SJCRH30 (cell line): ENCODE measurements around the gene VARS2. TPM values are rescaled to one million over a fixed set of nuclear protein-coding genes. Genes with fewer than 3 reads are reported as not detected.
"Not testable (repeated sequence)": the region's sequence is repeated elsewhere in the genome, so short reads cannot be mapped to it uniquely, and the experiment has no call there.

ENCODE experiments used
- DNase-seq, 2 experiments: peaks; one replicate each; pipeline ENCODE4 v3.0.0-alpha.2; 2015 to 2020
- H3K27ac ChIP-seq: fragments of 250-450 bp; sonication (Bioruptor Pico); 2 replicates; pipeline ENCODE4 v1.5.1; 2020; ENCODE audit warnings: mild to moderate bottlenecking, moderate library complexity
- H3K27me3 ChIP-seq: fragments of 250-450 bp; sonication (Bioruptor Pico); 2 replicates; pipeline ENCODE4 v1.5.1; 2020; ENCODE audit warnings: mild to moderate bottlenecking, moderate library complexity
- H3K36me3 ChIP-seq: fragments of 250-450 bp; sonication (Bioruptor Pico); 2 replicates; pipeline ENCODE4 v1.5.1; 2020; ENCODE audit warnings: mild to moderate bottlenecking, moderate library complexity
- H3K4me1 ChIP-seq: fragments of 250-450 bp; sonication (Bioruptor Pico); 2 replicates; pipeline ENCODE4 v1.5.1; 2020; ENCODE audit warnings: mild to moderate bottlenecking, moderate library complexity
- H3K4me3 ChIP-seq: fragments of 250-450 bp; sonication (Bioruptor Pico); 2 replicates; pipeline ENCODE4 v1.5.1; 2020; ENCODE audit warnings: mild to moderate bottlenecking, moderate library complexity
- H3K9me3 ChIP-seq: fragments of 250-450 bp; sonication (Bioruptor Pico); replicated peaks from 2 replicates; pipeline ENCODE4 v1.5.1; 2020; ENCODE audit warnings: mild to moderate bottlenecking, moderate library complexity
- total RNA-seq: library from RNA; depleted of rRNA; stranded (reverse); fragments of >200 nt; shearing (Covaris generic); gene quantifications from 2 replicates; pipeline ENCODE4 v1.2.3, GENCODE V29; 2014

VARS2 gene
- total RNA-seq, 1 experiment from 2014 or later = 21.3 TPM

DNA sequence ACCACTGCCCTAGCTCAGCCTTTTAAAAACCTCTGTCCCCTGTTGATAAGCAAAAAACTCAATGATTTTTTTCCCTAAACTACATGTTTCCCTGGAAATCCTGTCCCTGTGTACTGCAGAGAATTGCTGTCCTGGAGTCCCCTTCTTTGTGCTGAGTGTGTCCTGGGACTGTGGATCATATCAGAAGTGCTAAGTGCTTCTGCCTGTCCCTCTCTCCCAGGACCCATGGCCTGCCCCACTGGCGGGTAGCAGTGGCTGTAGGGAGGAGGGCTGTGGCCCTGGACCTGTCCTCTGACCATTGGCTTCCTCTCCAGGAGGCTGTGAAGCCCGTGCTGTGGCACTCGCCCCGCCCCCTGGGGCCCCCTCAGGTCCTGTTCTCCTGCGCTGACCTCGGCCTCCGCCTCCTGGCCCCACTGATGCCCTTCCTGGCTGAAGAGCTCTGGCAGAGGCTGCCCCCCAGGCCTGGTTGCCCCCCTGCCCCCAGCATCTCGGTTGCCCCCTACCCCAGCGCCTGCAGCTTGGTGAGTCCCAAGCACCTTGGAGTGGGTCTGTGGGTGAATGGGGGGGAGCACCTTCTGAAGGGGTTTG, 10.1 kb downstream of the VARS2 start:
- not testable (repeated sequence) for H3K27me3 ChIP-seq, DNase-seq, H3K9me3 ChIP-seq, H3K4me1 ChIP-seq, H3K4me3 ChIP-seq, H3K27ac ChIP-seq
- H3K36me3 ChIP-seq = peaks cover 22% of the 10 kb centered on the region

DNA sequence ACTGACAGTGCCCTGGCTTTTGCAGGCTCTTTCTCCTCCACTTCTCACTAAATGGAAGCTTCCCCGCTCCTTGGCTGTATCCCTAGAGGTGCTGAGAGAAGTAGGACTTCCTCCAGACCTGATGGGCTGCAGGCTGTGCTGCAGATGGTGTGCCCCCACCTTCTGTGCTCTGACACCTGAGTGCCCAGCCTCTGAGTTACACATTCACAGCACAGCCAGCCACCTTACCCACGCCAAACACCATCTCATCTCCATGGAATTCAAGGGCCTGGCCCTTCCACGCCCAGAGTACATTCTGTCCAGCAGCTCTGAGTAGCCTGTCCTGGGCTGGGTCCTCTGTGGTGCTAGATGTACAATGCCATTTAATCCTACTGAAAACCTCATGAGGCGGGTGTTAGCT, 12.6 kb downstream of the VARS2 start:
- H3K27ac ChIP-seq = no peak overlapping the region
- H3K9me3 ChIP-seq = no peaks in the 10 kb centered on the region
- H3K27me3 ChIP-seq = no peaks in the 10 kb centered on the region
- DNase-seq = no peak
- H3K36me3 ChIP-seq = peaks cover 13% of the 10 kb centered on the region
- H3K4me1 ChIP-seq = no peaks in the 10 kb centered on the region
- H3K4me3 ChIP-seq = no peak overlapping the region

DNA sequence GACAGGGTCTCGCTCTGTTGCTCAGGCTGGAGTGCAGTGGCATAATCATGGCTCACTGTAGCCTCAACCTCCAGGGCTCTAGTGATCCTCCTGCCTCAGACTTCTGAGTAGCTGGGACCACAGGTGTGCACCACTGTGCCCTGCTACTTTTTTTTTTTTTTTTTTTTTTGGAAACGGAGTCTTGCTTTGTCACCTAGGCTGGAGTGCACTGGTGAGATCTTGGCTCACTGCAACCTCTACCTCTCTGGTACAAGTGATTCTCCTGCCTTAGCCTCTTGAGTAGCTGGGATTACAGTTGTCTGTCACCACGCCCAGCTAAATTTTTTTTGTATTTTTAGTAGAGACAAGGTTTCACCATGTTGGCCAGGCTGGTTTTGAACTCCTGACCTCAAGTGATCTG, 13.0 kb downstream of the VARS2 start:
- not testable (repeated sequence) for H3K9me3 ChIP-seq, H3K27ac ChIP-seq, H3K4me1 ChIP-seq, H3K27me3 ChIP-seq, DNase-seq, H3K4me3 ChIP-seq
- peaks cover 13% of the 10 kb centered on the region for H3K36me3 ChIP-seq

DNA sequence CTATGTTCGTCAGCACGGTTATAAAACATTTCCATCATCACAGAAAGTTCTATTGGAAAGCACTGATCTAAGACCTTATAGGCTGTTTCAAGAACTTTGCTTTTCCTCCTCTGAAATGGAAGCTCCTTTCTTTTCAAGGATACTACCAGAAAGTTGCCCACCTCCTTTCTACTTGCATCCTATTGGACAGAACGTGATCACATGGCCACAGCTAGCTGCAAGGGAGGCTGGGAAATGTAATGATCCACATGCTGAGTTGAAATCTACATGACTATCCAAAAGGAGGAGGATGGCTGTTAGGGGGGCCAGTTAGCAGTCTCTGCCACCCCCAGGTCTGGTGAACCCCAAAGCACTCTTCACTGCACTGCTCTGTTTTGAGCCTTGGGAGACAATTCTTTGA, 14.6 kb downstream of the VARS2 start:
- Histone ChIP-seq H3K4me1 (no peaks in the 10 kb centered on the region), H3K4me3 (no peak overlapping the region), H3K36me3 (peaks cover 13% of the 10 kb centered on the region), H3K9me3 (no peaks in the 10 kb centered on the region), H3K27me3 (no peaks in the 10 kb centered on the region), H3K27ac (no peak overlapping the region)
- no peak for DNase-seq

DNA sequence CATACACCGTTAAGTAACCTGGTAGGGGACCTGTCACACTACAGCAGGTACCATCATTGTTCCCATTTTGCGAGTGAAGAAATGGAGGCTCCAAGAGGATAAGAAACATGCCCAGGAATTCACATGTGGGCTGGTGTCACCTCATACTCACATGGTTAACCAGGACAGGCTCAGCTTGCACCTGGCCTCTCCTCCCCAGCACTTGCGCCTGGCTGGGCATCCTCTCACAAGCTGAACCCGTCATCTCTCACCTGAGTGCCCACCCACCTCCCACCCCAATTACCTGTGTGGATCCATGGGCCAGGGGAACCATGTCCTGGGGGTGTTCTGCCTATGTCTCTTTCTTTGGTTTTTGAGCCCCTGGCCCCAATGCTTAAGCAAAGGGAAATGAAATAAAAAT, 16.5 kb downstream of the VARS2 start:
- no peak for DNase-seq
- Histone ChIP-seq H3K4me1 (no peaks in the 10 kb centered on the region), H3K36me3 (peaks cover 12% of the 10 kb centered on the region), H3K4me3 (no peak overlapping the region), H3K9me3 (no peaks in the 10 kb centered on the region), H3K27ac (no peak overlapping the region), H3K27me3 (no peaks in the 10 kb centered on the region)

DNA sequence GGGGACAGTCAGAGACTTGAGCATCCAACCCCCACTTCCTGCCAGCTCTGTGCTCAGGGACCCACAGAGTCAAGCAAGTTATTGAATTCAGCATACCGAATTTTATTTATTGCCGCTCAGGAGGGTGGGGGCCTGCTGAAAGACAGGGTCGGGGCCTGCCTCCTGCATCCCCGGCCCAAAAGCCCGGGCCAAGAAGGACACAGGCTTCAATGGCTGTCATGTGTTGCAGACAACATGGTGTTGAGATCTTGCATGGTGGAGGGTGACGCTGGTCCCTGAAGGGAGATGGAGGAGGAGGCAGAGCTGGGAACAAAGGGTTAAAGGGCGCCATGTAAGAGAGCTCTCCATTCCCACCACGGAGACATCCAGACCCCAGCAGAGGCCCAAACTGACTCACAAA, 17.2 kb downstream of the VARS2 start:
- Histone ChIP-seq H3K36me3 (peaks cover 4% of the 10 kb centered on the region), H3K4me3 (no peak overlapping the region), H3K4me1 (no peaks in the 10 kb centered on the region), H3K27ac (no peak overlapping the region), H3K27me3 (no peaks in the 10 kb centered on the region), H3K9me3 (no peaks in the 10 kb centered on the region)
- DNase-seq = no peak

DNA sequence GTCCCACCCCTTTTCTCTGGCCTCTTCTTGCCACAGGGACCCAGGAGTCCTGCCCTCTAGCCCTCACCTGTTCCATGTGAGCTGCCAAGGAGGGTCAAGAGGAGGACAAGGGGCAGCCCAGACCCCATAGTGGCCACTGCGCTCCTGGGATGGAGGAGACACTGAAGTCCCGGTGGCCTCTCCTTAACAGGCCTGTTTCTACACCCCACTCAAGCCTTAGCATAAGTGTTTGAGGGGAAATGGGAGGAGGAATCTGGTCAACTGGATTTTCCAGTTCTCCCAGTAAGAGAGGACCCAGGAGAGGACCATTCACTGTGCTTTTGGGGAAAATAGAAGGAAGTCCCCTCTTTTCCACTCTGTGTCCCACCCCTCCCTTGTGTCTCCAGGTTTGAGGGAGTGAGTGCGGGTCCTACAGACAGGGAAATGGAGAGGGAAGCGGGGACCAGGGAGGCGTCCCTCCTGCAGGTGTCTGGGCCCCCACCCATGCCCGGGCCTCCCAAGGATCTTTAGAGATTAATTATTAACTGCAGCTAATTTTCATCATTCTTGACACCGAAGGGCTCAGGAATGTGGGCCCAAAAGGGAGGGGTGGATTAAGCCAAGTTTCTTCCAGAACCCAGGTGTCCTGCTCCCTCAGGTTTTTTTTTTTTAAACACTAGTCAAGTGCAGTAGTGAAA, 18.1 kb downstream of the VARS2 start, which contains the start of gene SFTA2:
Gene SFTA2, minus strand, starts transcription at position 202 of the 677 bp plus-strand sequence. Its CDS starts 74 bp downstream, at position 128.
- Histone ChIP-seq H3K9me3 (no peaks in the 10 kb centered on the region), H3K27ac (no peak within 1 kb of the TSS), H3K4me1 (no peaks in the 10 kb centered on the region), H3K27me3 (no peaks in the 10 kb centered on the region), H3K36me3 (peaks cover 3% of the 10 kb centered on the region; the same call in 1 of the 2 replicates), H3K4me3 (no peak within 1 kb of the TSS)
- DNase-seq = no peak

DNA sequence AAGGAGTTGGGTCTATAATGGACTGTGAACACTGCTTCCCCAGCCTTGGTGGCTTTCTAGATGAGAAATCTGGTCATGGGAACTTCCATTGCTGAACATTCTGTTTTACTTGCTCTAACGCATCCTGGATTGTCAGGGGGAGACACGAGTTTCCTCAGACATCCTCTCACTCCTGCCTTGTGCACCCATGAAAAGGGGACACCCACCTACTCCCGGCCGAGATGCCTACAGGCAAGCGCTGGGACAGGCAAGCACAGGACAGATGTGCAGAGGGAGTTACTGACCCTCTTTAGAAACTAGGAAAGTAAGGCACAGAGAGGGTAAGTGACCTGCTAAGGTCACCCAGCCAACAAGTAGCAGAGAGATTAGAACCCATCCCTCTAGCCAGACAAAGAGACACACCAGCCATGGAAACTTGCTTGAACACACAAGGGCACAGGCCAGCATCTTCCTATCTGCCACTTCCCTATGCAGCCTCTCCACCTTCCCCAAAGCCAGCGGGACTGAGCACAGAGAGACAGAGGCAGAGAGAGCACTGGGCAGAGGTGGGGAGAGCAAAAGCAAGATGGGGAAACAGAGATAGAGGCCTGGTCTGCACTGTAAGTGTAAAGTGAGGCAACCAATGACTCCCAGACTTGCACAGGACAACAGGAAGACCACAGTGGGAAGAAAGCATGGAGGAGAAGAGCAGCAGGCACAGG, 18.8 kb downstream of the VARS2 start:
- no peaks in the 10 kb centered on the region for H3K4me1 ChIP-seq
- no peak overlapping the region for H3K4me3 ChIP-seq
- H3K36me3 ChIP-seq = no peaks in the 10 kb centered on the region
- no peaks in the 10 kb centered on the region for H3K27me3 ChIP-seq
- no peaks in the 10 kb centered on the region for H3K9me3 ChIP-seq
- no peak overlapping the region for H3K27ac ChIP-seq
- DNase-seq = no peak

DNA sequence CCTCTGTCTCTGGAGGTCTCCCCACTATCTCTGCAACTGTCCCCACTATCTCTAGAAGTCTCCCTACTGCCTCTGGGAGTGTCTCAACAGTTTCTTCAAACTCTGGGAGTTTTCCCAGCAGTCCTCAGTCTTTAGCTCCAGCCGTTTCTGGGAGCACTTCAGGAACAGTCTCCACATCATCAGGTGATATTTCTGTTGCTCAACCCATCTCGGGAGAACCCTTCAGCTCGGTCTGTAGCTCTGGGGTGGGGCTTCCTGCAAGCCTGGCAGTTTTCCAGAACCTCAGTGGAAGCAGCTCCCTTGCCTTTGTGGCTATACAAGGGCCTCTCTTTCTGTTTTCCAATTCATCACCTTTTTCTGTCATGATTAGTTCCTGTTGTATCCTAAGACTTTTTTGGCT, 21.0 kb downstream of the VARS2 start:
- no peaks in the 10 kb centered on the region for H3K9me3 ChIP-seq
- no peaks in the 10 kb centered on the region for H3K36me3 ChIP-seq
- H3K27me3 ChIP-seq = no peaks in the 10 kb centered on the region
- H3K4me3 ChIP-seq = no peak overlapping the region
- DNase-seq = no peak
- no peaks in the 10 kb centered on the region for H3K4me1 ChIP-seq
- no peak overlapping the region for H3K27ac ChIP-seq

DNA sequence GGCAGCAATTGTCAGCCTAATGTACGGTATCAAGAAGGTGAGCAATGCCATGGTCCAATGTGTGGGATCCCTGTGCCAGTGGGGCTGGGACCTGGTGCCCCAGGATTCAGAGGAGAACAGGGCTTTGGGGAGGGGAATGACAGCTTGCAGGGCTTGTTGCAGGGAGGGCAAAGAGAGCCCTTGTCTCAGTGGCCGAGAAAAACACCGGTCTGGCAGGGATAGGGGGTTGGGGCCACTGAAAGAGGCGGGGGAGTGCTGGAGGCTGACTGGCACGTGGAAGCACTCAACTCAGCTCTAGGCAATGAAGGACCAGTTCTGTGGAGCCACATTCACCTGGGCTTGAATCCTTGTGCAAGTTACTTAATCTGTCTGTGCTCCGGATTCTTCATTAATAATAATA, 23.2 kb downstream of the VARS2 start:
- Histone ChIP-seq H3K9me3 (no peaks in the 10 kb centered on the region), H3K36me3 (no peaks in the 10 kb centered on the region), H3K27ac (no peak overlapping the region), H3K4me3 (no peak overlapping the region), H3K27me3 (no peaks in the 10 kb centered on the region), H3K4me1 (no peaks in the 10 kb centered on the region; the same call in 1 of the 2 replicates)
- no peak for DNase-seq

DNA sequence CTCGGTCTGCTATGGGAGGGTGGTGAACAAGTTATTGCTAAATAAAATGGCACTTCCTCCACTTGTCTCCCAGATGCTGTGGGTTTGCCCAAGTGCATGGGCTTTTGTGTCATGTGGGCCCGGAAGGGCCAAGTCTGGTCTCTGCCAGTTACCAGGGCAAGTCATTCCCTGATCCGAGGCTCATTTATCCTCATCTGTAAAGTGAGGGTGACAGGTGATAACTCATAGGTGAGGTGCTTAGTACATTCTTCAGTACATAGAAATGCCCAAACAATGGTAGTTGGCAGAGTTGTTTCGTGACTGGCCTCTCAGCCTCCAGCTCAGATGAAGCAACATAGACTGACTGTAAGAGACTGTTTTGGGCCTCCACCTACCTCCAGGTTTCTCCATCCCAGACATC, 24.7 kb downstream of the VARS2 start:
- no peak for DNase-seq
- Histone ChIP-seq H3K4me1 (no peaks in the 10 kb centered on the region; the same call in 1 of the 2 replicates), H3K9me3 (no peaks in the 10 kb centered on the region), H3K36me3 (no peaks in the 10 kb centered on the region), H3K4me3 (no peak overlapping the region), H3K27ac (no peak overlapping the region), H3K27me3 (no peaks in the 10 kb centered on the region)

DNA sequence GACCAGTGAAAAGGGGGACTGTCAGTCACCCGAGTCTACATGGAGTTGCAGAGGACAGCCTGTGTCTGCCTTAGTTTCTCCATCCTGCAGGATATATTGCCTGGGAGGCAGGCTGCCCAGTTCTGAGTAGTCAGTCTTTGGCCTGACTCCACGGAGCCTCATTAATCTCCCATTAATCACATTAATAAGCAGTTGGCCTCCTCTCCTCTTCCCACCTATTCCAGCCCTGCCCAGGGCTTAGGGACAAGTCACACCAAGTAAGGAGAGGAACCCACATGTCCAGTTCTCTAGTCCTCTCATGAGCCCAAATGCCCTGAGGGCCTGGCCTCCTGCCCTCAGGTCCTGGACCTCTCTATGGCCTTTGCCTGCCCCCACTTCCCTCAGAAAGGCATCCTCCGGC, 25.4 kb downstream of the VARS2 start:
- no peak overlapping the region for H3K4me3 ChIP-seq
- no peak overlapping the region for H3K27ac ChIP-seq
- H3K36me3 ChIP-seq = no peaks in the 10 kb centered on the region
- H3K27me3 ChIP-seq = no peaks in the 10 kb centered on the region
- H3K9me3 ChIP-seq = no peaks in the 10 kb centered on the region
- no peaks in the 10 kb centered on the region; the same call in 1 of the 2 replicates for H3K4me1 ChIP-seq
- no peak for DNase-seq

DNA sequence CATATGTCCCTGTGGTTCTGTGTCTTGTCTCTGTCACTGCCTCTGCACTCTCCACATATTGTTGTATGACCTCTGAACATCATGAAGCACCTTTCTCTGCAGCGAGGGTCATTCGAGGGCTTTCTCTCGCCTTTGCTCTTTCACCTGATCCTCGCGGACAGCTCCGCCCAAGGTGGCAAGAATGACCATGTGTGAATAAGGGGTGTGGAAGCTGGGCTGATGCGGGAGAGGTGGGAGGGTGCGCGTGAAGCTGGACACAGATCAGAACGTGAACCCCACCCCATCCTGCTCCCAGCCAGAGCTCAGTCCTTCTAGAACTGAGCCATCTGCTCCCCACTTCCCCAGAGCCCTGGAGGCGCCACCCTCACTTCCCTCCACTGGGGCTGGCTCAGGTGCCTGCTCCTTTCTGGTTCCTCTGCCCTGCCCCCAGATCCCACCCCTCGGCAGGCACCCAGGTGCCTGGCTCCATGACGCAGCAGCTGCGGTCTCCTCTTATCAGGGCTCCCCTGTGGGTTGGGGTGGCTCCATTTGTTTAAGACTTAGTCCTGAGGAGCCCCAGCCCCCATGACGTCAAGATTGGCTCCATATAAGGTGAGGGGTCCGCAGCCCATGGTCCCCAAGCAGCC, 26.4 kb downstream of the VARS2 start, which contains the start of gene MUCL3:
Gene MUCL3, plus strand, starts transcription at position 613 of the 626 bp plus-strand sequence. CDS start 27 bp downstream, outside the sequence.
- no peaks in the 10 kb centered on the region for H3K36me3 ChIP-seq
- no peak within 1 kb of the TSS for H3K4me3 ChIP-seq
- DNase-seq = no peak
- H3K27me3 ChIP-seq = no peaks in the 10 kb centered on the region
- no peaks in the 10 kb centered on the region; the same call in 1 of the 2 replicates for H3K4me1 ChIP-seq
- no peak within 1 kb of the TSS for H3K27ac ChIP-seq
- no peaks in the 10 kb centered on the region for H3K9me3 ChIP-seq

DNA sequence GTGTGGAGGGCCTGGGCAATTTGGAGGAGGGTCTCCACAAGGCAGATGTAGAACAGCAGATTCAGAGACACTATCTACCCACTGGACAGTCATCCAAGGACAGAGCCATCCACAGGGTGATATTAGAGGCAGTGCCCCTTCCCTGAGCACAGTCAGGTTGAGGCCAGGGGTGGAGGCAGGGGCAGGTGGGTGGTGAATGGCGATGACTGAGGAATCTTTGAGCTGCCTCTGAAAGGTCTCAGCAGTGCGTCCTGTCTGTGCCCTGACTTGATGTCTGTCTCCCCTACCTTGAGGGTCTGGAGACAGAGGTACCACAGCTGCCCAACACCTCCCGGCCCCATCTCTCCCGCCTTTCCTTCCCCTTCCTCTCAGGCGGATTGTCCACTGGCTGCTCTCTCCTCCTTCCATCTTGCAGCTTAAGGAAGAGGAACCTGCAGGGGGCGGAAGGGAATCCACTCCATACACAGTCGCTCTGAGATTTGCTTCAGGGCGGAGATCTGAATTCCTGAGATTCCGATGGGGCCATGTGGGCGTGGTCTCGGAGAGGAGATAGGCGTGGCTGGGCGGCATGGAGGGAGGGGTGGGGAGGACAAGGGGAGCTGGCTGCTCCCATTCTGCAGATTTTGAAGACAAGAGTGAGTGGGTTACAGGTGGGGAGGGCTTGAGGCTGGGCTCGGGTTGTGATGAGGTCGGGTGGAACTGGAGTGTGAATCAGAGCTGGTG, 28.5 kb downstream of the VARS2 start:
- Histone ChIP-seq H3K9me3 (no peaks in the 10 kb centered on the region), H3K27ac (no peak overlapping the region), H3K36me3 (no peaks in the 10 kb centered on the region), H3K4me1 (no peaks in the 10 kb centered on the region; the same call in 1 of the 2 replicates), H3K27me3 (no peaks in the 10 kb centered on the region), H3K4me3 (no peak overlapping the region)
- peak; percentile 72 to 79 for DNase-seq
